ENCODE measurements around the gene C7. TPM values are rescaled to one million over a fixed set of nuclear protein-coding genes. Genes with fewer than 3 reads are reported as not detected.

The C7 gene
- total RNA-seq, 4 donors from 2014 or later = 0.98 to 5.7 (median 4.5) TPM

GRCh38 chr5:40915341-40915926 lies 6.1 kb downstream of the C7 start:
- H3K27me3 ChIP-seq = no peaks in the 10 kb centered on the region
- DNase-seq (no peak), ATAC-seq (no peak)
- H3K4me3 ChIP-seq = no peak overlapping the region
- H3K36me3 ChIP-seq = no peaks in the 10 kb centered on the region
- H3K27ac ChIP-seq = no peak overlapping the region
- intact Hi-C loops (cut with DNase I; ENCODE audit: low total_unique reads) = no loop called here
- no peaks in the 10 kb centered on the region for H3K4me1 ChIP-seq
- in situ Hi-C loops (cut with MboI; ENCODE audit: low sequenced_read_pairs in 4 of 4) = loop anchor here in 3 of 4 donors (25.0 kb wide), 1 partner anchor 922 kb away; no protein-coding TSS in a partner anchor
- TF ChIP-seq, protein P1, sequence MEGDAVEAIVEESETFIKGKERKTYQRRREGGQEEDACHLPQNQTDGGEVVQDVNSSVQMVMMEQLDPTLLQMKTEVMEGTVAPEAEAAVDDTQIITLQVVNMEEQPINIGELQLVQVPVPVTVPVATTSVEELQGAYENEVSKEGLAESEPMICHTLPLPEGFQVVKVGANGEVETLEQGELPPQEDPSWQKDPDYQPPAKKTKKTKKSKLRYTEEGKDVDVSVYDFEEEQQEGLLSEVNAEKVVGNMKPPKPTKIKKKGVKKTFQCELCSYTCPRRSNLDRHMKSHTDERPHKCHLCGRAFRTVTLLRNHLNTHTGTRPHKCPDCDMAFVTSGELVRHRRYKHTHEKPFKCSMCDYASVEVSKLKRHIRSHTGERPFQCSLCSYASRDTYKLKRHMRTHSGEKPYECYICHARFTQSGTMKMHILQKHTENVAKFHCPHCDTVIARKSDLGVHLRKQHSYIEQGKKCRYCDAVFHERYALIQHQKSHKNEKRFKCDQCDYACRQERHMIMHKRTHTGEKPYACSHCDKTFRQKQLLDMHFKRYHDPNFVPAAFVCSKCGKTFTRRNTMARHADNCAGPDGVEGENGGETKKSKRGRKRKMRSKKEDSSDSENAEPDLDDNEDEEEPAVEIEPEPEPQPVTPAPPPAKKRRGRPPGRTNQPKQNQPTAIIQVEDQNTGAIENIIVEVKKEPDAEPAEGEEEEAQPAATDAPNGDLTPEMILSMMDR (IDR thresholded peaks at IDR 0.05 in 4 of 5, conservative IDR thresholded peaks at IDR 0.05 in 1 of 5) = no peak
- no peak for TF ChIP-seq POLR2A (IDR thresholded peaks at IDR 0.05)
- H3K9me3 ChIP-seq = no peaks in the 10 kb centered on the region

- H3K27me3 ChIP-seq = no peaks in the 10 kb centered on the region
- no peak overlapping the region for H3K27ac ChIP-seq
- no peaks in the 10 kb centered on the region for H3K9me3 ChIP-seq
- in situ Hi-C loops (cut with MboI; ENCODE audit: low sequenced_read_pairs in 4 of 4) (loop anchor here in 3 of 4 donors (25.0 kb wide), 1 partner anchor 921 kb away; no protein-coding TSS in a partner anchor), intact Hi-C loops (cut with DNase I; ENCODE audit: low total_unique reads) (no loop called here)
- no peaks in the 10 kb centered on the region for H3K36me3 ChIP-seq
- no peak for ATAC-seq
- TF ChIP-seq, protein P1 (IDR thresholded peaks at IDR 0.05 in 4 of 5, conservative IDR thresholded peaks at IDR 0.05 in 1 of 5) = no peak
- TF ChIP-seq POLR2A (IDR thresholded peaks at IDR 0.05) = no peak
- no peak for DNase-seq
- H3K4me1 ChIP-seq = no peaks in the 10 kb centered on the region
- no peak overlapping the region for H3K4me3 ChIP-seq
Measured at GRCh38 chr5:40916226-40916625, 6.9 kb downstream of the C7 start.

- DNase-seq (no peak), ATAC-seq (no peak)
- H3K27ac ChIP-seq = no peak overlapping the region
- H3K4me1 ChIP-seq = no peaks in the 10 kb centered on the region
- no peaks in the 10 kb centered on the region for H3K27me3 ChIP-seq
- H3K9me3 ChIP-seq = no peaks in the 10 kb centered on the region
- TF ChIP-seq POLR2A (IDR thresholded peaks at IDR 0.05) = no peak
- TF ChIP-seq, protein P1 (IDR thresholded peaks at IDR 0.05 in 4 of 5, conservative IDR thresholded peaks at IDR 0.05 in 1 of 5) = no peak
- in situ Hi-C loops (cut with MboI; ENCODE audit: low sequenced_read_pairs in 4 of 4) (no loop called here), intact Hi-C loops (cut with DNase I; ENCODE audit: low total_unique reads) (no loop called here)
- H3K4me3 ChIP-seq = no peak overlapping the region
- H3K36me3 ChIP-seq = no peaks in the 10 kb centered on the region
Measured at GRCh38 chr5:40928886-40929448, 19.7 kb downstream of the C7 start.

DNA sequence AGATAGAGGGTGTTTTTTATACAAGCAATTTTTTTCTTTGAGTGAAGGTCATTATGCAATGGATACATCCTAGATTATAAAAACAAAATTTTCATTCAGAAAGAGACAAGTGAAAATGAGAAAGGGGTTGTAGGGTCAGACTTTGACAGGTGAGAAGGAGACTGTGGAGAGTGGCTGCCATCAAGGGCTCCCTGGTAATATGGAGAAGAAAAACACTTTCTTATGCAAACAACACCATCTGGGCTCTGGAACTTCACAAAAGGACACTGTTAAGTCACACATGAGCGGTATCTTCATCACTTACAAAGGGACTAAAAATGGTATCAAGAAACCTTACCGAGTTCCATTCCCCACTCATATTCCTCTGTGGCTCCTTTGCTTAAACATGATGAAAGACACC lies 23.5 kb downstream of the C7 start:
- in situ Hi-C loops (cut with MboI; ENCODE audit: low sequenced_read_pairs in 4 of 4) (no loop called here), intact Hi-C loops (cut with DNase I; ENCODE audit: low total_unique reads) (no loop called here)
- H3K9me3 ChIP-seq = no peaks in the 10 kb centered on the region
- H3K4me1 ChIP-seq = no peaks in the 10 kb centered on the region
- ATAC-seq = no peak
- TF ChIP-seq POLR2A (IDR thresholded peaks at IDR 0.05) = no peak
- TF ChIP-seq, protein P1 (IDR thresholded peaks at IDR 0.05 in 4 of 5, conservative IDR thresholded peaks at IDR 0.05 in 1 of 5) = no peak
- H3K27me3 ChIP-seq = no peaks in the 10 kb centered on the region
- no peaks in the 10 kb centered on the region for H3K36me3 ChIP-seq
- no peak overlapping the region for H3K4me3 ChIP-seq
- no peak overlapping the region for H3K27ac ChIP-seq
- no peak for DNase-seq

Data from gastrocnemius medialis (tissue), 4 donors.